Esophagus squamous epithelium (tissue), 4 donors: ENCODE measurements around the gene TTC31.

Experiments used
- CTCF ChIP-seq, 6 experiments: fragments of 450-650 bp in 4 of 6; fragments of 200-600 bp in 2 of 6; sonication (generic) in 2 of 6; IDR thresholded peaks; one replicate each; pipeline ENCODE4 v1.5.1; 2016 to 2019; ENCODE audit warnings: antibody characterized with exemption in 6 of 6, mild to moderate bottlenecking in 4 of 6, moderate library complexity in 4 of 6
- POLR2A ChIP-seq, 4 donors: fragments of 450-650 bp; IDR thresholded peaks; one replicate each; pipeline ENCODE4 v1.6.1; 2017; ENCODE audit warnings: antibody characterized with exemption in 4 of 4, mild to moderate bottlenecking in 4 of 4, moderate library complexity in 3 of 4

GRCh38 chr2:74491648-74492544 lies 9.0 kb downstream of the TTC31 start:
- TF ChIP-seq CTCF (IDR thresholded peaks at IDR 0.05), result no peak
- TF ChIP-seq POLR2A (IDR thresholded peaks at IDR 0.05), result no peak
